ENCODE results near the gene ARL6IP4. TPM values are rescaled to one million over a fixed set of nuclear protein-coding genes. Genes with fewer than 3 reads are reported as not detected.

Gene ARL6IP4
- total and polyA plus RNA-seq, 10 of the 15 experiments (the other 5 are each of a cell fraction or from before 2014, with no cell fraction given), result 2.5 to 320 (median 188) TPM

GRCh38 chr12:122934722-122935121 lies 45.8 kb upstream of the ARL6IP4 start:
- Histone ChIP-seq H3K4me1 (ENCODE audit: control insufficient read depth, insufficient read depth, low read length) (peaks cover 44% of the 10 kb centered on the region), H2AFZ (ENCODE audit: control insufficient read depth, low read depth, low read length) (no peak overlapping the region), H4K20me1 (ENCODE audit: control insufficient read depth, insufficient read depth) (no peaks in the 10 kb centered on the region), H3K4me2 (ENCODE audit: control insufficient read depth, insufficient read depth) (no peak overlapping the region; the same call in 1 of the 2 replicates), H3K27ac (ENCODE audit: control insufficient read depth, insufficient read depth) (peak overlapping the region; percentile 71), H3K9ac (ENCODE audit: control insufficient read depth, insufficient read depth, low read length) (no peak overlapping the region), H3K36me3 (ENCODE audit: control insufficient read depth in 2 of 2, insufficient read depth in 2 of 2, low read length in 1 of 2) (no peaks in the 10 kb centered on the region), H3K4me3 (no peak overlapping the region), H3K79me2 (ENCODE audit: control insufficient read depth, insufficient read depth, low read length) (no peaks in the 10 kb centered on the region), H3K27me3 (replicated peaks in 1 of 2; ENCODE audit: control insufficient read depth in 2 of 2, insufficient read depth in 2 of 2, low read length in 1 of 2) (no peaks in the 10 kb centered on the region), H3K9me3 (replicated peaks; ENCODE audit: control insufficient read depth, insufficient read depth, low read length) (no peaks in the 10 kb centered on the region)
- peak; percentile 65 for ATAC-seq
- DNase-seq (ENCODE audit: low read depth, low spot score), result peak; percentile 45
- CTCF ChIA-PET, result interaction anchor here (0.6 to 1.3 kb wide), 2 partner anchors 20 to 504 kb away, joined by 3 to 4 read pairs; no protein-coding TSS in a partner anchor
- SMC1A ChIA-PET (ENCODE audit: uncharacterized antibody, unreplicated experiment), result interaction anchor here (0.7 to 1.5 kb wide), 4 partner anchors 33 to 47 kb away, joined by 3 to 5 read pairs (median 4); no protein-coding TSS in a partner anchor
- RAD21 ChIA-PET (ENCODE audit: unreplicated experiment), result interaction anchor here (0.9 to 1.6 kb wide), 2 partner anchors 33 to 64 kb away, joined by 3 to 7 read pairs; no protein-coding TSS in a partner anchor
- FAIRE-seq, result peak; percentile 83
- POLR2A ChIA-PET, result interaction anchor here (0.6 to 0.7 kb wide), 2 partner anchors 43 to 119 kb away, joined by 3 read pairs; no protein-coding TSS in a partner anchor
- intact Hi-C loops (cut with micrococcal nuclease; ENCODE audit: unreplicated experiment) (no loop called here), in situ Hi-C loops (cut with MboI) (no loop called here)
- BruUV-seq (replicated peaks), result no TSS peak
- WGBS (ENCODE audit: insufficient coverage, insufficient replicate concordance, low lambda C conversion rate, missing lambda C conversion rate), result 60% methylated on average over 3 of the region's 3 CpGs
- no peak for TF ChIP-seq ELK1 (IDR thresholded peaks at IDR 0.05; ENCODE audit: low read depth, low read length)
- TF ChIP-seq PRDM15 (CRISPR knock-in tag; IDR thresholded peaks at IDR 0.05), result no peak
- no peak for TF ChIP-seq TARDBP (IDR thresholded peaks at IDR 0.05; ENCODE audit: borderline replicate concordance)
- TF ChIP-seq MXI1 (IDR thresholded peaks at IDR 0.05; ENCODE audit: low read depth, low read length), result no peak
- TF ChIP-seq MAX (IDR thresholded peaks at IDR 0.05; ENCODE audit: low read depth, low read length), result no peak
- TF ChIP-seq TCF3 (IDR thresholded peaks at IDR 0.05; ENCODE audit: borderline replicate concordance, insufficient read depth, low read depth, low read length), result no peak
- TF ChIP-seq EGR1 (IDR thresholded peaks at IDR 0.05; ENCODE audit: borderline replicate concordance in 1 of 2, low read depth in 2 of 2, low read length in 2 of 2), result peak in 1 of 2 experiments; percentile 39; a peak in 1 of 3 replicates
- no peak for TF ChIP-seq WRNIP1 (IDR thresholded peaks at IDR 0.05; ENCODE audit: borderline replicate concordance, low read depth, low read length)
- TF ChIP-seq ZNF687 (IDR thresholded peaks at IDR 0.05), result no peak
- no peak for TF ChIP-seq SMC3 (IDR thresholded peaks at IDR 0.05; ENCODE audit: borderline replicate concordance, low read length)
- TF ChIP-seq JUND (IDR thresholded peaks at IDR 0.05; ENCODE audit: low read depth, low read length), result no peak
- TF ChIP-seq STAT1 (conservative IDR thresholded peaks at IDR 0.05), result no peak
- TF ChIP-seq SMAD1 (IDR thresholded peaks at IDR 0.05; ENCODE audit: low read depth, partially characterized antibody), result no peak

All from GM12878 (cell line).